Trophoblast cell (in vitro differentiated cells and primary cell): ENCODE data around the gene RABGAP1.
"Not testable (repeated sequence)": the region's sequence is repeated elsewhere in the genome, so short reads cannot be mapped to it uniquely, and the experiment has no call there.

Experiments used
- DNase-seq, 2 donors: peaks; one replicate each; pipeline ENCODE4 v3.0.0-alpha.2; 2016
- H2AFZ ChIP-seq: 2 replicates; pipeline ENCODE4 v1.6.1; 2013; ENCODE audit warnings: low read length, moderate library complexity, mild to moderate bottlenecking; ENCODE audit not compliant: insufficient read depth, poor library complexity
- H2AK5ac ChIP-seq: 2 replicates; pipeline ENCODE4 v1.6.1; 2013; ENCODE audit warnings: mild to moderate bottlenecking, low read length
- H2BK120ac ChIP-seq: 2 replicates; pipeline ENCODE4 v1.6.1; 2013; ENCODE audit warnings: low read length, mild to moderate bottlenecking, moderate library complexity; ENCODE audit not compliant: insufficient read depth, poor library complexity
- H2BK12ac ChIP-seq: 2 replicates; pipeline ENCODE4 v1.6.1; 2013; ENCODE audit warnings: mild to moderate bottlenecking, low read length, moderate library complexity
- H2BK5ac ChIP-seq: 2 replicates; pipeline ENCODE4 v1.6.1; 2013; ENCODE audit warnings: low read length, low read depth, moderate library complexity, mild to moderate bottlenecking; ENCODE audit not compliant: poor library complexity
- H3K14ac ChIP-seq: 2 replicates; pipeline ENCODE4 v1.6.1; 2013; ENCODE audit warnings: mild to moderate bottlenecking, low read length
- H3K18ac ChIP-seq: 2 replicates; pipeline ENCODE4 v1.6.1; 2013; ENCODE audit warnings: mild to moderate bottlenecking, low read length
- H3K23ac ChIP-seq: 2 replicates; pipeline ENCODE4 v1.6.1; 2013; ENCODE audit warnings: low read length
- H3K27ac ChIP-seq: 2 replicates; pipeline ENCODE4 v1.5.1; 2013; ENCODE audit warnings: low read depth, mild to moderate bottlenecking, inconsistent platforms, low read length, moderate library complexity
- H3K27me3 ChIP-seq: 2 replicates; pipeline ENCODE4 v1.6.1; 2013; ENCODE audit warnings: inconsistent platforms, mild to moderate bottlenecking, low read length, moderate library complexity; ENCODE audit not compliant: insufficient read depth
- H3K36me3 ChIP-seq, 2 experiments: 1 replicate in 1 of 2; 2 replicates in 1 of 2; pipeline ENCODE4 v1.6.1; 2013; ENCODE audit warnings: low read length in 2 of 2, mild to moderate bottlenecking in 2 of 2, moderate library complexity in 1 of 2; ENCODE audit not compliant: insufficient read depth in 2 of 2, control insufficient read depth in 1 of 2
- H3K4ac ChIP-seq: 2 replicates; pipeline ENCODE4 v1.6.1; 2013; ENCODE audit warnings: low read depth, mild to moderate bottlenecking, low read length, moderate library complexity
- H3K4me1 ChIP-seq, 2 experiments: 1 replicate in 1 of 2; 2 replicates in 1 of 2; pipeline ENCODE4 v1.6.1; 2013; ENCODE audit warnings: low read length in 2 of 2, mild to moderate bottlenecking in 2 of 2, moderate library complexity in 1 of 2; ENCODE audit not compliant: insufficient read depth in 2 of 2, control insufficient read depth in 1 of 2
- H3K4me2 ChIP-seq: 2 replicates; pipeline ENCODE4 v1.6.1; 2013; ENCODE audit warnings: inconsistent platforms, mild to moderate bottlenecking, low read length, moderate library complexity
- H3K4me3 ChIP-seq: 2 replicates; pipeline ENCODE4 v1.5.1; 2013; ENCODE audit warnings: mild to moderate bottlenecking, low read depth, low read length, inconsistent platforms
- H3K79me1 ChIP-seq: one replicate; pipeline ENCODE4 v1.6.1; 2013; ENCODE audit warnings: low read length
- H3K79me2 ChIP-seq: 2 replicates; pipeline ENCODE4 v1.6.1; 2013; ENCODE audit warnings: low read length, mild to moderate bottlenecking; ENCODE audit not compliant: control insufficient read depth, insufficient read depth, poor library complexity
- H3K9ac ChIP-seq: 2 replicates; pipeline ENCODE4 v1.6.1; 2013; ENCODE audit warnings: mild to moderate bottlenecking, low read length
- H3K9me3 ChIP-seq: 2 replicates; pipeline ENCODE4 v1.6.1; 2013; ENCODE audit warnings: low read depth, mild to moderate bottlenecking, control low read depth, inconsistent platforms, low read length; ENCODE audit not compliant: insufficient read depth
- H4K12ac ChIP-seq: 2 replicates; pipeline ENCODE4 v1.6.1; 2013; ENCODE audit warnings: low read depth, mild to moderate bottlenecking, low read length, moderate library complexity
- H4K8ac ChIP-seq: 2 replicates; pipeline ENCODE4 v1.6.1; 2013; ENCODE audit warnings: low read depth, mild to moderate bottlenecking, low read length, moderate library complexity
- H4K91ac ChIP-seq: one replicate; pipeline ENCODE4 v1.6.1; 2013; ENCODE audit warnings: low read depth, mild to moderate bottlenecking, low read length, moderate library complexity
- WGBS: extraction: QIAGEN DNeasy Blood & Tissue Kit; methylation state at CpG from one replicate; pipeline ENCODE4 v1.1.7; 2013; ENCODE audit warnings: missing lambda C conversion rate; ENCODE audit not compliant: insufficient read length, insufficient coverage; ENCODE audit errors: extremely low coverage; 5-methylcytosine and 5-hydroxymethylcytosine counted together

Gene RABGAP1

DNA sequence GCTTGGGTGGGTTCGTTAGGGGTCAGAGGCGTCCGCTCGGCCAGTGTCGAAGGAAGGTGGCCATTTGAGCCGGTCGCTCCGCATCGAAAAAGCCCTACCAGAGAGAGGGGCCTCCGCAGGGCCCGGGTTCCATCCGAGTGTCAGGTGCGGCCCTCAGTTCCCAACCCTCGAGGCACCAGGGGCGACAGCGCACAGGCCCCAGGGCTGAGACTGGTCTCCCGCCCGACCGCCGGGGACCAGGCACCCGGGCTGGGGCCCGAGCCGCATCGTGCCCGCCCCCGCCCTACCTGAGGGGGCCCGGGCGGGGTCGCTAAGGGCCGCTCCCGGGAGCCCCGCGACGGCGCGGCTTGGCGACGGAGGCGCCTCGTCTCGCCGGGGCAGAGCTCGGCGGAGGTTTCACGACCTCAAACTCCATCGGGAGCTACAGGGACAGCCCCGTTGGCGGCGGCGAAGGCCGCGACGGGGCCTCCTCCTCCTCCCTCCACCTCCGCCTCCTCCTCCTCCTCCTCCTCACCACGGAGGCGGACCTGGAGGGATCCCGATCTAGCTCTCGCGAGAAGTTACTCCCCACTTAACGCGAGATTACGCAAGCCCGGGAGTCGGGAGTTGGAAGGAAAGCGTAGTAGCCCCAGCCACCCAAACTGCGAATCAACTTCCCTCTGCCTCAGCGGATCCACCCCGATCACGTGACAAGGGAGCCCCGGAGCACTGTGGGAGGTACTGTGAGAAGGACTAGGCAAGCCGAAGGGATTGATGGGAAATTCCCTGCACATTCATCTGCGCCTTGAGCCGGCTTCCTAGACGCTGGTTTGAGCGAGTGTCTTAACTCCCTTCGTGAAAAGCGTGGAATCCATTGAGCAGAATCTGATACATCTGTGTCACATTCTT lies 35.8 kb upstream of the RABGAP1 start, which contains the start of gene RC3H2:
RC3H2 (minus strand) TSS at position 537 of the 888 bp plus-strand sequence. CDS start 7,850 bp downstream, outside the sequence.
- Histone ChIP-seq H4K8ac (peak within 1 kb of the TSS; percentile 89), H3K36me3 (no peaks in the 10 kb centered on the region), H3K9me3 (no peaks in the 10 kb centered on the region), H3K14ac (peak within 1 kb of the TSS; percentile 75), H2BK5ac (peak within 1 kb of the TSS; percentile 91), H3K79me2 (peaks cover 8% of the 10 kb centered on the region), H2BK12ac (no peak within 1 kb of the TSS), H3K27ac (peak within 1 kb of the TSS; percentile 83), H3K4me3 (peak within 1 kb of the TSS; percentile 87), H3K4ac (peak within 1 kb of the TSS; percentile 95), H4K91ac (peak within 1 kb of the TSS; percentile 71), H2AFZ (peak within 1 kb of the TSS; percentile 81), H3K23ac (no peak within 1 kb of the TSS), H4K12ac (peak within 1 kb of the TSS; percentile 75), H3K4me1 (no peaks in the 10 kb centered on the region), H3K18ac (peak within 1 kb of the TSS; percentile 60), H3K79me1 (peaks cover 6% of the 10 kb centered on the region), H3K27me3 (no peaks in the 10 kb centered on the region), H3K4me2 (peak within 1 kb of the TSS; percentile 69), H2BK120ac (peak within 1 kb of the TSS; percentile 77), H3K9ac (peak within 1 kb of the TSS; percentile 97), H2AK5ac (no peak within 1 kb of the TSS)
- no CpG with 5 or more reads among the region's 77 CpGs for WGBS
- peak; percentile 100 for DNase-seq

DNA sequence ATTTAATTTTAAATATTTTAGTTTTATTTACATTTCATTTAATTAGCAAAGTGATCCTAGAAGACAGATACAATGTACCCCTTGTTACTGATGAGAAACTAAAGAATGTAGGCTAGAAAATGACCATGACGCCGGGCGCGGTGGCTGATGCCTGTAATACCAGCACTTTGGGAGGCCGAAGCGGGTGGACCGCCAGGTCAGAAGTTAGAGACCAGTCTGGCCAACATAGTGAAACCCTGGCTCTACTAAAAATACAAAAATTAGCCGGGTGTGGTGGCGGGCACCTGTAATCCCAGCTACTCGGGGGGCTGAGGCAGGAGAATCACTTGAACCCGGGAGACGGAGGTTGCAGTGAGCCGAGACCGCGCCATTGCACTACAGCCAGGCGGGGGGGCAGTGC lies 34.7 kb upstream of the RABGAP1 start:
- H3K27me3 ChIP-seq, DNase-seq, H4K12ac ChIP-seq, H2AK5ac ChIP-seq, H3K9me3 ChIP-seq, H3K14ac ChIP-seq, H4K91ac ChIP-seq, H3K4me2 ChIP-seq, H3K4ac ChIP-seq, H3K9ac ChIP-seq, H2AFZ ChIP-seq, H3K36me3 ChIP-seq, H3K18ac ChIP-seq, H3K79me1 ChIP-seq, H3K23ac ChIP-seq, H2BK120ac ChIP-seq, H2BK12ac ChIP-seq, H3K79me2 ChIP-seq, H3K4me1 ChIP-seq, H3K4me3 ChIP-seq, H2BK5ac ChIP-seq, H3K27ac ChIP-seq: not testable (repeated sequence)
- WGBS: no CpG with 5 or more reads among the region's 16 CpGs
- H4K8ac ChIP-seq: peak overlapping the region; percentile 60

DNA sequence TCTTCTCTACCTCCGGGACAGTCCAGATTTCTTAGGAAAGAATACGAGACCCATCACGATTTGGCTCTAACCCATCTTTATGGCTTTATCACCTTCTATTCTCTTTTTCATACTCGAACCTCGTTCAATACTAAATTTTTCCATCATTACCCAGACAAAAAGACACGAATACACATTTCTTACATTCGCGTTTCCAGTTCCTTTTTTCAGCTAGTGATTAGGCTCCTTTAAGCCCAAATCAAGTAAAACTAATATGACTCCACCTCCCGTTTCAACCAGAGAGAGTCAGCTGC lies 28.2 kb upstream of the RABGAP1 start:
- H3K79me1 ChIP-seq: peaks cover 11% of the 10 kb centered on the region
- H3K27me3 ChIP-seq: no peaks in the 10 kb centered on the region
- H2BK5ac ChIP-seq: no peak overlapping the region
- H3K4me3 ChIP-seq: peak overlapping the region; percentile 96
- H4K91ac ChIP-seq: peak overlapping the region; percentile 33
- H3K4ac ChIP-seq: peak overlapping the region; percentile 2
- no peak for DNase-seq
- peak overlapping the region; percentile 86 for H2AFZ ChIP-seq
- peak overlapping the region; percentile 98 for H4K8ac ChIP-seq
- peaks cover 2 to 6% of the 10 kb centered on the region in 2 experiments for H3K36me3 ChIP-seq
- H3K14ac ChIP-seq: peak overlapping the region; percentile 98
- peak overlapping the region; percentile 100 for H3K9ac ChIP-seq
- H4K12ac ChIP-seq: peak overlapping the region; percentile 29
- peaks cover 0 to 1% of the 10 kb centered on the region in 2 experiments for H3K4me1 ChIP-seq
- no peak overlapping the region for H2BK12ac ChIP-seq
- H3K23ac ChIP-seq: no peak overlapping the region
- H2AK5ac ChIP-seq: no peak overlapping the region
- peak overlapping the region; percentile 99 for H3K18ac ChIP-seq
- peaks cover 5% of the 10 kb centered on the region for H3K79me2 ChIP-seq
- H3K9me3 ChIP-seq: no peaks in the 10 kb centered on the region
- H3K4me2 ChIP-seq: peak overlapping the region; percentile 59
- peak overlapping the region; percentile 94 for H3K27ac ChIP-seq
- no peak overlapping the region for H2BK120ac ChIP-seq
- WGBS: 100% methylated on average over 2 of the region's 9 CpGs

DNA sequence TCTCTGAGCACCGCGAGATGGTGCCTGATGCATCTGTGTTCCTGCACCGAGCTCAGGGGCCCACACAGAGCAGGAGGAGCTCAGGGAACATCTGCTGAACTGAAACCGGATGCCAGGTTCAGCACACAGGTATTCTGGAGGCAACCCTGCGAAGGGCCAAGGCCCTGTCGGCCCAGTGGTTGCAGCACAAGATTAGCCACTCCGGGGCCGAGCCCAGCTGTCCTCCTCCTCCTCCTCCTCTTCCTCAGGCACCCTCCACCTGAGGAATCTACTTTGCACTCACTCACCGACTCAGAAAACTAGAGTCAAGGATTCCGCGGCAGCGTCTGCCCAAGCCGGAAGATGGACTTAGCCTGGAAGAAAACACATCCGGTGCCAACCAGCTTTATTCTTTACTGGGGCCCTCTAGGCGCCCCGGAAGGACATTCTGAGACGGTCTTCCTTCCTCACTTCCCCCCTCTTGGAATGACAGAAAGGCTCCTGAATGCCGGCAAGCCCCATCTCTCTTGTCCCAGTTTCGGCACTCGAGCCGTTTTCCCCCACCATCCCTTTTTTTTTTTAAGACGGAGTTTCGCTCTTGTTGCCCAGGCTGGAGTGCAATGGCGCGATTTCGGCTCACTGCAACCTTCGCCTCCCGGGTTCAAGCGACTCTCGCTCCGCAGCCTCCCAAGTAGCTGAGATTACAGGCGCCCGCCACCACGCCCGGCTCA lies 27.7 kb upstream of the RABGAP1 start, which contains the start of gene ZBTB6:
ZBTB6 (minus strand) TSS at position 360 of the 710 bp plus-strand sequence. CDS start 1,251 bp downstream, outside the sequence.
- no peak within 1 kb of the TSS for H3K23ac ChIP-seq
- peaks cover 2 to 6% of the 10 kb centered on the region in 2 experiments for H3K36me3 ChIP-seq
- H3K4me1 ChIP-seq: peaks cover 0 to 1% of the 10 kb centered on the region in 2 experiments
- H3K9ac ChIP-seq: peak within 1 kb of the TSS; percentile 100
- peak within 1 kb of the TSS; percentile 96 for H3K4me3 ChIP-seq
- H3K27ac ChIP-seq: peak within 1 kb of the TSS; percentile 94
- H3K18ac ChIP-seq: peak within 1 kb of the TSS; percentile 99
- WGBS: no CpG with 5 or more reads among the region's 35 CpGs
- no peaks in the 10 kb centered on the region for H3K9me3 ChIP-seq
- peak within 1 kb of the TSS; percentile 72 for H4K91ac ChIP-seq
- peak within 1 kb of the TSS; percentile 34 for H2BK5ac ChIP-seq
- H2BK12ac ChIP-seq: no peak within 1 kb of the TSS
- peaks cover 11% of the 10 kb centered on the region for H3K79me1 ChIP-seq
- H3K27me3 ChIP-seq: no peaks in the 10 kb centered on the region
- H2BK120ac ChIP-seq: peak within 1 kb of the TSS; percentile 63
- DNase-seq: peak; percentile 74 to 79
- peak within 1 kb of the TSS; percentile 94 for H2AK5ac ChIP-seq
- peak within 1 kb of the TSS; percentile 83 for H4K12ac ChIP-seq
- H3K14ac ChIP-seq: peak within 1 kb of the TSS; percentile 98
- peak within 1 kb of the TSS; percentile 98 for H4K8ac ChIP-seq
- H3K4me2 ChIP-seq: peak within 1 kb of the TSS; percentile 59
- H3K4ac ChIP-seq: peak within 1 kb of the TSS; percentile 95
- H2AFZ ChIP-seq: peak within 1 kb of the TSS; percentile 86
- peaks cover 5% of the 10 kb centered on the region for H3K79me2 ChIP-seq
